Endodermal cell (in vitro differentiated cells): Measurements from ENCODE around the gene GPC6. TPM values are rescaled to one million over a fixed set of nuclear protein-coding genes. Genes with fewer than 3 reads are reported as not detected.

Experiments
- DNase-seq: peaks from one replicate; pipeline ENCODE4 v3.0.0-alpha.2; 2017
- H3K27ac ChIP-seq: 2 replicates; pipeline ENCODE4 v1.5.1; 2013; ENCODE audit warnings: mild to moderate bottlenecking, low read depth, low read length, moderate library complexity
- H3K27me3 ChIP-seq: 2 replicates; pipeline ENCODE4 v1.6.1; 2013; ENCODE audit warnings: mild to moderate bottlenecking, low read length, moderate library complexity; ENCODE audit not compliant: insufficient read depth, control insufficient read depth, poor library complexity, severe bottlenecking
- H3K36me3 ChIP-seq: 2 replicates; pipeline ENCODE4 v1.7.0; 2013; ENCODE audit warnings: mild to moderate bottlenecking, low read length, moderate library complexity; ENCODE audit not compliant: control insufficient read depth, insufficient read depth
- H3K4me1 ChIP-seq: one replicate; pipeline ENCODE4 v1.7.0; 2013; ENCODE audit warnings: low read length; ENCODE audit not compliant: control insufficient read depth, insufficient read depth
- H3K4me3 ChIP-seq: 2 replicates; pipeline ENCODE4 v1.5.1; 2013; ENCODE audit warnings: mild to moderate bottlenecking, low read length, moderate library complexity
- H3K9ac ChIP-seq: 2 replicates; pipeline ENCODE4 v1.6.1; 2013; ENCODE audit warnings: mild to moderate bottlenecking, low read length, moderate library complexity; ENCODE audit not compliant: poor library complexity, severe bottlenecking; ENCODE audit errors: extremely low read depth
- H3K9me3 ChIP-seq: 2 replicates; pipeline ENCODE4 v1.6.1; 2013; ENCODE audit warnings: mild to moderate bottlenecking, low read length, moderate library complexity; ENCODE audit not compliant: control insufficient read depth
- H3K27ac Mint-ChIP-seq: 2 replicates; pipeline ENCODE4 v1.8.0; 2020; ENCODE audit warnings: mixed read lengths
- H3K27me3 Mint-ChIP-seq: 2 replicates; pipeline ENCODE4 v1.8.0; 2021; ENCODE audit warnings: mild to moderate bottlenecking, mixed read lengths; ENCODE audit not compliant: insufficient read depth
- H3K36me3 Mint-ChIP-seq: 2 replicates; pipeline ENCODE4 v1.8.0; 2020; ENCODE audit warnings: low read depth, mixed read lengths
- H3K4me1 Mint-ChIP-seq: 2 replicates; pipeline ENCODE4 v1.8.0; 2020; ENCODE audit warnings: mixed read lengths
- H3K4me3 Mint-ChIP-seq: 2 replicates; pipeline ENCODE4 v1.8.0; 2020; ENCODE audit warnings: mild to moderate bottlenecking, moderate library complexity, mixed read lengths
- H3K9me3 Mint-ChIP-seq: 2 replicates; pipeline ENCODE4 v1.8.0; 2020; ENCODE audit warnings: mild to moderate bottlenecking, mixed read lengths
- WGBS, 2 experiments: methylation state at CpG; one replicate each; pipeline versions ENCODE4 v1.1.5 to v1.1.7; 2013; ENCODE audit warnings: missing lambda C conversion rate in 2 of 2, mixed read lengths in 1 of 2; ENCODE audit not compliant: insufficient coverage in 1 of 2, insufficient read length in 1 of 2; 5-methylcytosine and 5-hydroxymethylcytosine counted together
- total RNA-seq, 2 donors: library from RNA; stranded (reverse); fragmentation: NEBNext Ultra II Directional in 1 of 2; extraction: Animal tissue kit (Norgen Biotek cat#: 25700) in 1 of 2; gene quantifications; 2 replicates in 1 of 2; 3 replicates in 1 of 2; pipeline ENCODE4 v1.2.1, GENCODE V29; 2021
- TF ChIP-seq, protein P1 (sequence below): fragments of 200-600 bp; sonication (generic); conservative IDR thresholded peaks from 2 replicates; pipeline ENCODE4 v1.5.0; 2021; ENCODE audit warnings: antibody characterized with exemption, mild to moderate bottlenecking

The GPC6 gene
- total RNA-seq, 2 donors from 2014 or later = 69.6 to 80.4 TPM

GRCh38 chr13:93865235-93865634 is 638.6 kb downstream of the GPC6 start:
- Mint-ChIP-seq H3K9me3 (no peaks in the 10 kb centered on the region), H3K27ac (no peak overlapping the region), H3K36me3 (peaks cover 4% of the 10 kb centered on the region), H3K27me3 (no peaks in the 10 kb centered on the region), H3K4me3 (no peak overlapping the region), H3K4me1 (peaks cover 11% of the 10 kb centered on the region)
- H3K36me3 ChIP-seq = peaks cover 4% of the 10 kb centered on the region
- H3K27me3 ChIP-seq = no peaks in the 10 kb centered on the region
- H3K9ac ChIP-seq = no peak overlapping the region
- peaks cover 12% of the 10 kb centered on the region for H3K4me1 ChIP-seq
- H3K9me3 ChIP-seq = no peaks in the 10 kb centered on the region
- TF ChIP-seq, protein P1, sequence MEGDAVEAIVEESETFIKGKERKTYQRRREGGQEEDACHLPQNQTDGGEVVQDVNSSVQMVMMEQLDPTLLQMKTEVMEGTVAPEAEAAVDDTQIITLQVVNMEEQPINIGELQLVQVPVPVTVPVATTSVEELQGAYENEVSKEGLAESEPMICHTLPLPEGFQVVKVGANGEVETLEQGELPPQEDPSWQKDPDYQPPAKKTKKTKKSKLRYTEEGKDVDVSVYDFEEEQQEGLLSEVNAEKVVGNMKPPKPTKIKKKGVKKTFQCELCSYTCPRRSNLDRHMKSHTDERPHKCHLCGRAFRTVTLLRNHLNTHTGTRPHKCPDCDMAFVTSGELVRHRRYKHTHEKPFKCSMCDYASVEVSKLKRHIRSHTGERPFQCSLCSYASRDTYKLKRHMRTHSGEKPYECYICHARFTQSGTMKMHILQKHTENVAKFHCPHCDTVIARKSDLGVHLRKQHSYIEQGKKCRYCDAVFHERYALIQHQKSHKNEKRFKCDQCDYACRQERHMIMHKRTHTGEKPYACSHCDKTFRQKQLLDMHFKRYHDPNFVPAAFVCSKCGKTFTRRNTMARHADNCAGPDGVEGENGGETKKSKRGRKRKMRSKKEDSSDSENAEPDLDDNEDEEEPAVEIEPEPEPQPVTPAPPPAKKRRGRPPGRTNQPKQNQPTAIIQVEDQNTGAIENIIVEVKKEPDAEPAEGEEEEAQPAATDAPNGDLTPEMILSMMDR = no peak
- no peak overlapping the region for H3K4me3 ChIP-seq
- H3K27ac ChIP-seq = no peak overlapping the region
- 86 to 90% methylated on average over 3 of the region's 3 CpGs for WGBS, 2 experiments
- DNase-seq = no peak

DNA sequence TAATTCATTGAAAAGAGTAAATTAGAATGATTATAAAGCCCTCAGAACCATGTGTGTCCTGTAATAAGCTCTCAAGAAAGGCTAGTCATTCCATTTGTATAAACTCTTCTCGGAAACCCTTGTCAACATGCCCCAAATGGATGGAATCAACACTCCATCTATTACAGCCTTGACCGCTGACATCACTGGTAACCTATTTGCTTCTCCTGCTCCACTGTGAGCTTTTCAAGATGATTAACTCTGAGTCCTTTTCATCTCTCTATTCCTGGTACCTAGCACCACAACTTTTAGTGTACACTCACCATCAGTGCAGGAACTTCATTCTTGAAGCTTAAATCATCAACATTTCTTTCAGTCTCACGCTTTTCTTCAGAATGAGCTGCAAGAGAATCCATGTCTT is 640.9 kb downstream of the GPC6 start:
- H3K4me3 Mint-ChIP-seq = no peak overlapping the region
- DNase-seq = no peak
- Histone ChIP-seq H3K4me1 (peaks cover 12% of the 10 kb centered on the region), H3K4me3 (no peak overlapping the region), H3K36me3 (peaks cover 4% of the 10 kb centered on the region), H3K9ac (no peak overlapping the region), H3K27me3 (no peaks in the 10 kb centered on the region), H3K9me3 (no peaks in the 10 kb centered on the region), H3K27ac (no peak overlapping the region)
- H3K9me3 Mint-ChIP-seq = no peaks in the 10 kb centered on the region
- no peaks in the 10 kb centered on the region for H3K27me3 Mint-ChIP-seq
- peaks cover 5% of the 10 kb centered on the region for H3K4me1 Mint-ChIP-seq
- 90 to 92% methylated on average over 3 of the region's 3 CpGs for WGBS, 2 experiments
- H3K36me3 Mint-ChIP-seq = peaks cover 4% of the 10 kb centered on the region
- TF ChIP-seq, protein P1 = no peak
- no peak overlapping the region for H3K27ac Mint-ChIP-seq

- H3K27ac Mint-ChIP-seq = no peak overlapping the region
- peaks cover 5% of the 10 kb centered on the region for H3K4me1 Mint-ChIP-seq
- TF ChIP-seq, protein P1 = no peak
- H3K36me3 Mint-ChIP-seq = peaks cover 4% of the 10 kb centered on the region
- Histone ChIP-seq H3K27me3 (no peaks in the 10 kb centered on the region), H3K36me3 (peaks cover 3% of the 10 kb centered on the region), H3K4me1 (no peaks in the 10 kb centered on the region), H3K9ac (no peak overlapping the region), H3K4me3 (no peak overlapping the region), H3K9me3 (no peaks in the 10 kb centered on the region), H3K27ac (no peak overlapping the region)
- DNase-seq = no peak
- H3K4me3 Mint-ChIP-seq = no peak overlapping the region
- no peaks in the 10 kb centered on the region for H3K27me3 Mint-ChIP-seq
- WGBS, 2 experiments = 93 to 100% methylated on average over 2 of the region's 2 CpGs
- no peaks in the 10 kb centered on the region for H3K9me3 Mint-ChIP-seq
Measured at GRCh38 chr13:93872376-93872775, 645.8 kb downstream of the GPC6 start.
